Pons (tissue), 1 donor: ENCODE measurements around the gene PIK3CA.
"Not testable (repeated sequence)": the region's sequence is repeated elsewhere in the genome, so short reads cannot be mapped to it uniquely, and the experiment has no call there.

Experiments used
- DNase-seq: peaks from one replicate; pipeline ENCODE4 v3.0.0-alpha.2; 2016; ENCODE audit warnings: low spot score

Gene PIK3CA

DNA sequence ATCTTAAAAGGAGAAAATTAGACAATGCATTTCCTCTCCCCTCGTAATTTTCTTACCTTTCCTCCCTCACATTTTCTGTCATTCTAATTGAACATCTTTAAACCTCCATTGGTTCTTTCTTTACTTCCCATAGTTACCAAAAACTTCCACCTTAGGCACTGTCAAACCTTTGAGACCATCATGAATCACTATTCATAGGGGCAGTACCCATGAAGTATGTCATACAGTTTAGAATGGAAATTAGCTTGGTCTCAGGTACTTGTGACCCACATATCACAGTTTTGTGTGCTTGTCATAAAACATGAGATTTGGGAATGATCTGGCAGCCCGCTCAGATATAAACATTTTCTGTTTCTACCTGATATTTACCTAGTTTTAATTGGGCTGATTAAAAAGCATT, 52.6 kb downstream of the PIK3CA start:
- DNase-seq: no peak

GRCh38 chr3:179215550-179215949, 67.4 kb downstream of the PIK3CA start:
- not testable (repeated sequence) for DNase-seq

DNA sequence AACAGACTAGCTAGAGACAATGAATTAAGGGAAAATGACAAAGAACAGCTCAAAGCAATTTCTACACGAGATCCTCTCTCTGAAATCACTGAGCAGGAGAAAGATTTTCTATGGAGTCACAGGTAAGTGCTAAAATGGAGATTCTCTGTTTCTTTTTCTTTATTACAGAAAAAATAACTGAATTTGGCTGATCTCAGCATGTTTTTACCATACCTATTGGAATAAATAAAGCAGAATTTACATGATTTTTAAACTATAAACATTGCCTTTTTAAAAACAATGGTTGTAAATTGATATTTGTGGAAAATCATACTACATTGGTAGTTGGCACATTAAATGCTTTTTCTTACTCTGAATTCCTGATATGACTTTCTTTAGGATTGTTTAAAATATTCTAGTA, 70.1 kb downstream of the PIK3CA start:
- not testable (repeated sequence) for DNase-seq

GRCh38 chr3:179223548-179223947, 75.4 kb downstream of the PIK3CA start:
- no peak for DNase-seq

- no peak for DNase-seq
Measured at GRCh38 chr3:179224584-179224983, 76.4 kb downstream of the PIK3CA start.

DNA sequence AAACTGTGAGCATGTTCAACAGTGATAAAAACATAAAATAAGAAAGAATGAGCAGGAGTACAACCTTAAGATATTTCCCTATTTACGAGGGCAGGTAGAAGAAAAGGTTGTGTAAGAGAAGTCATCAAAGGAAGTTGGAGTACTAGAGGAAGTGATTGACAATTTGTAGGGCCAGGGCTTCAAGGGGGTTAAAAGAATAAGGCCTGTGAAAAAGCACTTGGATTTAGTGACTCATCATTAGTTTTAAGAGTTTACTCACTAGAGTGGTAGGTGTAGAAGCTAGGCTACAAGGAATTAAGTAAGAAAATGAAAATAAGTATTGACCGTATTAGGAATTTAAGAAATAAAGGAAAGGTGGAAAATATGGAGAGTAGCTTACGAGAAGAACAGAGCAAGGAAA, 79.2 kb downstream of the PIK3CA start:
- DNase-seq: no peak

DNA sequence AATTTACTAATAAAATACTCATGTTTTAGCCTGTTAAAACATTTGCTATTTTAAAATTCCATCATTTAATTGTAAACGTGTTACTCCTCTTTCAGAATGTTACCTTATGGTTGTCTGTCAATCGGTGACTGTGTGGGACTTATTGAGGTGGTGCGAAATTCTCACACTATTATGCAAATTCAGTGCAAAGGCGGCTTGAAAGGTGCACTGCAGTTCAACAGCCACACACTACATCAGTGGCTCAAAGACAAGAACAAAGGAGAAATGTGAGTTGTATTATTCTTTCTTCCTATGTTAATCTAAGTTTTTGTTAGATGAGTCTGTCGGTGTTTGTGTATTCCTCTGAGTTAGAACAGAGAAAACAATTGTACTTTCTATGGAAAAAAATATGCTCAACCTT, 81.0 kb downstream of the PIK3CA start:
- no peak for DNase-seq

GRCh38 chr3:179233043-179233442, 84.9 kb downstream of the PIK3CA start:
- no peak for DNase-seq

DNA sequence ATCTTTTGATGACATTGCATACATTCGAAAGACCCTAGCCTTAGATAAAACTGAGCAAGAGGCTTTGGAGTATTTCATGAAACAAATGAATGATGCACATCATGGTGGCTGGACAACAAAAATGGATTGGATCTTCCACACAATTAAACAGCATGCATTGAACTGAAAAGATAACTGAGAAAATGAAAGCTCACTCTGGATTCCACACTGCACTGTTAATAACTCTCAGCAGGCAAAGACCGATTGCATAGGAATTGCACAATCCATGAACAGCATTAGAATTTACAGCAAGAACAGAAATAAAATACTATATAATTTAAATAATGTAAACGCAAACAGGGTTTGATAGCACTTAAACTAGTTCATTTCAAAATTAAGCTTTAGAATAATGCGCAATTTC, 86.0 kb downstream of the PIK3CA start:
- DNase-seq: no peak

DNA sequence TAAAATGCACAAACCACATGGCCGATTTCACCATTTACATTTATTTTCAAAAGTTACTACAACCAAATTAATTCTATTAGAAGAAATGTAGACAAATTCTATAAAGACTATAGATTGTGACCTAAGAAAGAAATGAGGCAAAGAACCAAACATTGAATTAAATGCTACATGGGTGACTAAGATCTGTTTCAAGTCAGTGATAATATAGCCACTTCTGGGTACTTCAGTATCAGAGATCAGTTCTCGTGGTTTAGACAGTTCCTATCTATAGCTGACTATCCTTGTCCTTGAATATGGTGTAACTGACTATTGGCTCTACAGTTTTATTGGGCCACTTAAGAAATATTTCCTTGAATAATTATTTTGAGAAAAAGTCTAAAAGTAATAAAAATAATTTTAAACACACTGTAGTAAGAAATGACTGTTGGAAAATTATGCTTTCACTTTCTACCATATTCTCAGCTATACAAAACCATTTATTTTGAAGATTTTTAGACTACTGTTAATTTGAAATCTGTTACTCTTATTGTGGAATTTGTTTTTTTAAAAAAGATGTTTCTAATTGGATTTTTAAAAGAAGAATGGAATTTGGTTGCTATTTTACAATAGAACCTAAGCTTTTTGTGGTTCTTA, 88.6 kb downstream of the PIK3CA start:
- DNase-seq: no peak

GRCh38 chr3:179240299-179240698, 92.1 kb downstream of the PIK3CA start:
- DNase-seq: not testable (repeated sequence)

DNA sequence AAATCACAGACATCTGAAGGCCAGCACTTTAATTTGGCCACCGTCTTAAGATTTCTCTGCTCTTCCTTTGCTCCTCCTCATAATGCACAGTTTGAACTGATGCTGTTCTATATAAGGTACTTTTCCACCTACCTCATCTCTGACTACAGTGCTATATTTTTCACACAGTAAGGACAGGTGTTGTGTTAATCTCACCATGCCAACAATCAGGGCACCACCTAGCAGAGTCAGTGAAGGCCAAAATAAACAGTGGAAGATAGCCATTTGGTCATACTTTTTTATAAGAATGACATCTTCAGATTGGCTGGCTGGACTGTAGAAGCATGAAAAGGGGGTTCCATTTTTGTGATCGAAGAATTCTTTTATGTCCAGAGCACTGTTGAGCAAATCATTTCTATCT, 94.7 kb downstream of the PIK3CA start:
- DNase-seq: not testable (repeated sequence)

GRCh38 chr3:179244878-179245277, 96.7 kb downstream of the PIK3CA start:
- no peak for DNase-seq

DNA sequence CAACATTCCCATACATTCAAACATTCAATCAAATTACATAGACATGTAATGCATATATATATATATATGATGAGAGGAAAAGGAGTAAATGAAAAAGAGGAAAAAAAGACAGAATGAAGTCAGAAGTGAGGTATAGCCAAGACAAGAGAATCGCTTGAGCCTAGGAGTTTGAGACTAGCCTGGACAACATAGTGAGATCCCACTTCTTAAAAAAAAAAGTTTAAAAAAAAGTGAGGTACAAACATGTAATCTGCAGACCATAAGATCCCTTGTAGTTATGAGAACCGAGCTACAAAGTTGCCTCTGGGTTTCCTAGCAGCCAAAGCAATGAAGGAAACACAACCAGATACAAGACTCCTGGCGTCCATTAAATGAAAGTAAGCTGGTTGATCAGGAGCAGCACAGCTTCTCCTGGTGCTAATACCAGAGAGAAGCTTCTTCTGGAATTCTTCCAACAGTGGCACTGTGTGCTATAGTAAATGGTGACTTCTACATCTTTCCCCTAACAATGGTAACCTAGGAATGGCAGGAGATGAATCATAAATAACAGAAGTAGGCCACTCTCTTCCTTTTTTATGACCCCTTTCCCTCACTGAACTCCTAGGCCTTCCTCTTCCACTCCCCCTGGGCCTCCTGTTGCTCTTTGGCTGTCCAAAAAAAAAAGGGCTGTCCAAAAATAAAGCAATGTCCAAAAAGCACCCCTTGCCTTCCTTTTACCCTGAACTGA, 99.3 kb downstream of the PIK3CA start:
- no peak for DNase-seq

DNA sequence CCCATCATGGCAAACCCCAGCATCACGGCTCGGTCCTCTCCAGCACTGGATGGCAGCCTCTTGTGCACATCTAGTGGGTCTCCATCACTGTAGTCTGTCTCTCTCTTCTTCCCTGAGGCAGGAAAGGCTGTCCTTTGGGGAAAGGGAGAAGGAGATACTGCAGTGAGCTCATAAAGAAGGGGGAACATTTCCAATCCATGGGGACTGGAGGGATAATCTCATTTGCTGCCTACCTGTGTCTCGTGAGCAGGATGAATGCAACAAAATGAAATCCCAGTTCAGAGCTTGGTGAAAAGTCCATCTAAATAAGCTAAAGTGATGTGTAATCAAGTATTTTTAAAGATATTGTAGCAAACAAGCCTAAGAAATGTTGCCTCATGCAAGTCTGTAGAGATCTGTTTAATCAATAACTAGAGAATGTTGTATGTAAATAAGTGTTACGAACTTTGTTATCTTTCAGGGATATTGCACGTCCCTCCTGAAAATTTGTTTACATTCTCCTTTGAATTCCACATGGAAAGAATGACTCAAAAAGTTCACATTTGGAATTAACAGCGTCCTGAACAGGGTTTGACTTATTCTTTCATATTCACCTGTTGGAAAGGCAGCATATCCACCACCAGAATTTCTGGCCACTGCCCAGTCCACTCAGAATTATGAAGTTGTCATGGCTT, 102.8 kb downstream of the PIK3CA start, which contains the start of gene KCNMB3:
KCNMB3 (minus strand) TSS at position 312 of the 674 bp plus-strand sequence; CDS start at position 188, 124 bp downstream.
- DNase-seq: no peak

DNA sequence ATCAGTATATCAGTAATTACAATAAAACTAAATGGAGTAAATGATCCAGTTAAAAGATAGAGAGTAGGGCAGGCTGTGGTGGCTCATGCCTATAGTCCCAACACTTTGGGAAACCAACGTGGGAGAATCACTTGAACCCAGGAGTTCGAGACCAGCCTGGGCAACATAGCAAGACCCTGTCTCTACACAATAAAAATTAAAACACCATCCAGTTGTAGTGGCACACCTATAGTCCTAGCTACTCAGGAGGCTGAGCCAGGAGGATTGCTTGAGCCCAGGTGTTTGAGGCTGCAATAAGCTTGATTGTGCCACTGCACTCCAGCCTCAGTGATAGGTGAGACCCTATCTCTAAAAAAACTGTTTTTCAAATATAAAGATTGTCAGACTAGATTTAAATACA, 108.7 kb downstream of the PIK3CA start:
- no peak for DNase-seq

- not testable (repeated sequence) for DNase-seq
Measured at GRCh38 chr3:179257742-179258141, 109.6 kb downstream of the PIK3CA start.

GRCh38 chr3:179258820-179259219, 110.7 kb downstream of the PIK3CA start:
- no peak for DNase-seq

DNA sequence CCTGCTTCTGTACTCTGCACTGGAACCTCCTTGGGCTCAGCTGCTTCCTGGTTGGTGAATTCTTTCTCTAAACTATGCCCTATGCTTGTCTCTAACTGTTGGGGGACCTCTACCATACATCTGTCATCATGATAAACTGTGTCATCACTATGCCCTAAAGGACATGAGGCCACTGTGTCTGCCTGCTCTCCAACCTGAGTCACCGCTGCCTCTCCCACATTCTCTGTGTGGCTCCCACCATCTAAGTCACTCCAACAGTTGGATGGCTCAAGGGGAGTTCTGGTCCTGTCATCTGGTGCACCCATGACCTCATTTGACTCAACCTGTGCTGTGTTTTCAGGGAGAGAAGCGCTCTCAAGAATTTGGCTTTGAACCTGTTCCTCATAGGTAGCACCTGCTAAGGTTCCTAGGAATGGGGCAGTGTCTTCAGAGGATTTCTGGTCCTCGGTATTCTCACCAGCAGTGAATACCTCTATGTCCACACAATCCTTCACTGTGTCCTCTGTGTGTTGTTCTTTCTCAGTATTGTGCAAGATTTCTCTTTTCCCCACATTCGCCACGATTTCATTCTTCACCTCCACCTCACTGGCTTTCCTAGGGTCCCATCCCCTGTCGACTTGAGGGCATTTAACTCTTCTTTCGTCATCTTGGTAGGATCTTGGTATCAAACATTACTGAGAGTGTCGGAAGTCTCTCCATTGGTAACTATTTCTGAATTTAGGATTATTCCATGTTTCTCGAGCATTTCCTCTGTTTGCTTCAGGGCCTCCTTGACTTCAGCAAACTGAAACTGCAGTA, 112.0 kb downstream of the PIK3CA start:
- not testable (repeated sequence) for DNase-seq

DNA sequence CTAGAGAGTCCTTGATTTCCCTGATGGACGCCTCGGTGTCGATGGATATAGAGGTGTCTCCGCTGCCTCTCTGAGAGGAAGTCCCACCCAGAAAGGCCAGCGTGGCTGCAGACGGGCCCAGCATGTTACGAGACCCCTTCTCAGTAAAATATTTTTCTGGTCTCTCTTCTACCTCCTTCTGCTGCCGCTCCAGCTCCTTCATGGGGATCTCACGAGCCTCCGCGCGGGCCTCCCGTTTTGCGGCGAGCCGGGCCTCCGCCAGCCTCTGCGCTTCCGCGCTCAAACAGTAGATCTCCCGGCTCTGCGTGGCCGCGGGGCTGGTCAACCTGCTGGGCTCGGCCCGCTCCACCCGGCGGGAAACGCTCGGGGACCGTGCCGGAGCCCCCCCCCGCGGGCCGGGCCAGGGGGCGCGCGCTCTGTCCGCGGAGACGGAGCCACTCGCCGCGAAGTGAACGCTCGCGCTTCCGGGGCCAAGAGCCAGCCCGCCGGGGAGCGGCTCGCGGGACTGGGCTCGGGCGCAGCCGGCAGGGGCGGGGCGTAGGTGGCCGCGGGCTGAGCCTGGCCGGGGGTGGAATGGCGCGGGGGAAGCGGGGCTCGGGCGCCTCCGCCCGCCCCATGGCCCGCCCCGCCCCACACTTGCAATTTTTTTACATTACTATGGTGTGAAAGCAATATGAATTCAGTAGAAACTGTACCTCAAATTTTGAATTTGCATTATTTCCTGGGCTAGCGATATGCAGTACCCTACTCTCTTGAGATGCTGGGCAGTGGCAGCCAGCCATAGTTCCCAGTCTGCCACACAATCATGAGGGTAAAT, 113.0 kb downstream of the PIK3CA start:
- DNase-seq: peak; percentile 45

DNA sequence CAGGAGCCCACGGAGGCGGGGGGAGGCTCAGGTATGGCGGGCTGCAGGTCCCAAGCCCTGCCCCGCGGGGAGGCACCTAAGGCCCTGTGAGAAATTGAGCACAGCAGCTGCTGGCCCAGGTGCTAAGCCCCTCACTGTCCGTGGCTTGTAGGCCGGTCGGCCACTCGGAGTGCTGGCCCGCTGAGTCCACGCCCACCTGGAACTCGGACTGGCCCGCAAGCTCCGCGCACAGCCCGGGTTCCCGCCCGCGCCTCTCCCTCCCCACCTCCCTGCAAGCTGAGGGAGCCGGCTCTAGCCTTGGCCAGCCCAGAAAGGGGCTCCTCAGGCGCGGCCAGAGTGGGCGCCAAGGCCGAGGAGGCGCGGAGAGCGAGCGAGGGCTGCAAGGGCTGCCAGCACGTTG, 115.0 kb downstream of the PIK3CA start:
- no peak for DNase-seq
